Mucosa of descending colon (tissue), 3 donors: ENCODE measurements around the gene UVRAG. TPM values are rescaled to one million over a fixed set of nuclear protein-coding genes. Genes with fewer than 3 reads are reported as not detected.

ENCODE experiments used
- ATAC-seq: fragments of 200-7000 bp; cut with Tn5 transposase; one replicate; pipeline ENCODE4 v1.9.1; 2020; ENCODE audit warnings: mild to moderate bottlenecking, moderate library complexity
- DNase-seq, 3 donors: peaks; one replicate each; pipeline ENCODE4 v3.0.0-alpha.2; 2020
- H3K36me3 ChIP-seq: fragments of 200-600 bp; one replicate; pipeline ENCODE4 v1.8.0; 2021; ENCODE audit warnings: low read depth, mild to moderate bottlenecking
- H3K4me1 ChIP-seq: fragments of 200-600 bp; one replicate; pipeline ENCODE4 v1.8.0; 2021; ENCODE audit warnings: low read depth, mild to moderate bottlenecking
- H3K4me3 ChIP-seq: fragments of 200-600 bp; one replicate; pipeline ENCODE4 v1.8.0; 2021; ENCODE audit warnings: mild to moderate bottlenecking
- H3K9me3 ChIP-seq: fragments of 200-600 bp; one replicate; pipeline ENCODE4 v1.8.0; 2021; ENCODE audit warnings: mild to moderate bottlenecking
- CTCF ChIP-seq: fragments of 200-600 bp; IDR thresholded peaks from one replicate; pipeline ENCODE4 v1.8.0; 2022; ENCODE audit warnings: antibody characterized with exemption, mild to moderate bottlenecking
- intact Hi-C, 2 donors: fragments of 100-400 bp; cut with DNase I in 1 of 2; cut with micrococcal nuclease in 1 of 2; formaldehyde crosslinking; loops; one replicate each; pipeline versions ENCODE4 v1.11.0 to v1.11.1; 2022; cut with DNase I, micrococcal nuclease
- total RNA-seq, 3 donors: library from RNA; stranded (reverse); fragmentation: NEBNext Ultra II Directional in 2 of 3; extraction: Animal tissue kit (Norgen Biotek cat#: 25700) in 2 of 3; gene quantifications; one replicate each; pipeline versions ENCODE4 v1.2.1 to v1.2.4, GENCODE V29; 2021 to 2023
- donor health status: DM: no; HTN: no; CAD: no; lungs with moderate emphysema.
- donor health status: DM: no; HTN: no; CAD: no.
- donor health status: DM: no; HTN: yes; CAD: no.

Gene UVRAG
- total RNA-seq, 3 donors from 2014 or later, result 14.9 to 37.1 (median 16.9) TPM

GRCh38 chr11:76185511-76185910, 370.5 kb downstream of the UVRAG start:
- Histone ChIP-seq H3K4me3 (no peak overlapping the region), H3K36me3 (no peaks in the 10 kb centered on the region), H3K9me3 (no peaks in the 10 kb centered on the region), H3K4me1 (no peaks in the 10 kb centered on the region)
- DNase-seq (no peak), ATAC-seq (no peak)
- no peak for TF ChIP-seq CTCF
- intact Hi-C loops, result no loop called here

GRCh38 chr11:76185931-76186401, 371.0 kb downstream of the UVRAG start:
- DNase-seq, result peak in 1 of 3 donors; percentile 4

GRCh38 chr11:76186776-76187279, 371.8 kb downstream of the UVRAG start:
- no peak for DNase-seq
- no peak for ATAC-seq

More at GRCh38 chr11:76185931-76186401, 371.0 kb downstream of the UVRAG start:
- no peaks in the 10 kb centered on the region for H3K36me3 ChIP-seq
- peak; percentile 14 for ATAC-seq
- no peak for TF ChIP-seq CTCF
- no peaks in the 10 kb centered on the region for H3K4me1 ChIP-seq
- no peak overlapping the region for H3K4me3 ChIP-seq
- no peaks in the 10 kb centered on the region for H3K9me3 ChIP-seq
- intact Hi-C loops, result no loop called here

GRCh38 chr11:76188873-76189272, 373.9 kb downstream of the UVRAG start:
- H3K4me3 ChIP-seq, result no peak overlapping the region
- H3K4me1 ChIP-seq, result no peaks in the 10 kb centered on the region
- no peaks in the 10 kb centered on the region for H3K36me3 ChIP-seq
- H3K9me3 ChIP-seq, result no peaks in the 10 kb centered on the region
- DNase-seq (no peak), ATAC-seq (no peak)
- intact Hi-C loops, result no loop called here
- TF ChIP-seq CTCF, result no peak

More at GRCh38 chr11:76186776-76187279, 371.8 kb downstream of the UVRAG start:
- H3K4me1 ChIP-seq, result no peaks in the 10 kb centered on the region
- TF ChIP-seq CTCF, result no peak
- intact Hi-C loops, result no loop called here
- no peaks in the 10 kb centered on the region for H3K36me3 ChIP-seq
- H3K4me3 ChIP-seq, result no peak overlapping the region
- no peaks in the 10 kb centered on the region for H3K9me3 ChIP-seq

- DNase-seq, result no peak
- Histone ChIP-seq H3K4me3 (no peak overlapping the region), H3K9me3 (no peaks in the 10 kb centered on the region), H3K4me1 (no peaks in the 10 kb centered on the region), H3K36me3 (no peaks in the 10 kb centered on the region)
- no peak for ATAC-seq
- TF ChIP-seq CTCF, result no peak
- intact Hi-C loops, result no loop called here
These were observed 374.7 kb downstream of the UVRAG start for GRCh38 chr11:76189682-76190081.

- Histone ChIP-seq H3K9me3 (no peaks in the 10 kb centered on the region), H3K4me3 (no peak overlapping the region), H3K36me3 (no peaks in the 10 kb centered on the region), H3K4me1 (no peaks in the 10 kb centered on the region)
- intact Hi-C loops, result no loop called here
- no peak for TF ChIP-seq CTCF
- DNase-seq, result no peak
- no peak for ATAC-seq
These were observed 375.4 kb downstream of the UVRAG start for GRCh38 chr11:76190376-76190775.
